AG10803 (cell line): Measurements from ENCODE around the gene DTX3.

ENCODE experiments used
- DNase-seq: peaks from one replicate; pipeline ENCODE4 v3.0.0; 2010; ENCODE audit warnings: low read depth
- H3K4me3 ChIP-seq: 2 replicates; pipeline ENCODE4 v1.5.1; 2011; ENCODE audit warnings: mild to moderate bottlenecking, low read length, control low read depth
- CTCF ChIP-seq: conservative IDR thresholded peaks from 2 replicates; pipeline ENCODE4 v1.5.1; 2011; ENCODE audit warnings: mild to moderate bottlenecking, low read length, control low read depth, inconsistent platforms

The DTX3 gene

GRCh38 chr12:57622293-57623245, 17.9 kb downstream of the DTX3 start:
- no peak for DNase-seq
- H3K4me3 ChIP-seq: no peak overlapping the region
- TF ChIP-seq CTCF: no peak

- DNase-seq: no peak
- TF ChIP-seq CTCF: no peak
- H3K4me3 ChIP-seq: no peak overlapping the region
Measured at GRCh38 chr12:57623385-57623784, 18.8 kb downstream of the DTX3 start.

- H3K4me3 ChIP-seq: no peak overlapping the region
- DNase-seq: no peak
- no peak for TF ChIP-seq CTCF
Measured at GRCh38 chr12:57623811-57624390, 19.3 kb downstream of the DTX3 start.

GRCh38 chr12:57624441-57625220, 20.0 kb downstream of the DTX3 start:
- H3K4me3 ChIP-seq: no peak overlapping the region
- DNase-seq: no peak
- no peak for TF ChIP-seq CTCF

- no peak for DNase-seq
- TF ChIP-seq CTCF: no peak
Measured at GRCh38 chr12:57625261-57626032, 20.8 kb downstream of the DTX3 start.

GRCh38 chr12:57626111-57626920, 21.7 kb downstream of the DTX3 start:
- no peak for DNase-seq
- no peak for TF ChIP-seq CTCF
- H3K4me3 ChIP-seq: no peak overlapping the region

More at GRCh38 chr12:57625261-57626032, 20.8 kb downstream of the DTX3 start:
- H3K4me3 ChIP-seq: no peak overlapping the region
